HepG2 (cell line): ENCODE data around the gene EVA1A. TPM values are rescaled to one million over a fixed set of nuclear protein-coding genes. Genes with fewer than 3 reads are reported as not detected.

ENCODE experiments used
- BRD4 ChIP-seq: sonication (generic); formaldehyde crosslinking; IDR thresholded peaks from 2 replicates; pipeline ENCODE4 v1.4.0; 2020; ENCODE audit warnings: missing genetic modification reagents
- ETV6 ChIP-seq: sonication (generic); formaldehyde crosslinking; conservative IDR thresholded peaks from 2 replicates; pipeline ENCODE4 v1.4.0; 2020; ENCODE audit warnings: missing genetic modification reagents
- KLF12 ChIP-seq: sonication (generic); formaldehyde crosslinking; IDR thresholded peaks from 2 replicates; pipeline ENCODE4 v1.4.0; 2020; ENCODE audit warnings: missing genetic modification reagents, borderline replicate concordance
- MAF1 ChIP-seq: sonication (generic); formaldehyde crosslinking; IDR thresholded peaks from 2 replicates; pipeline ENCODE4 v1.5.0; 2020; ENCODE audit warnings: missing genetic modification reagents, borderline replicate concordance
- NCOR1 ChIP-seq: fragments of 200-600 bp; sonication (generic); IDR thresholded peaks from 2 replicates; pipeline ENCODE4 v1.7.0; 2017; ENCODE audit warnings: antibody characterized with exemption, low read length, borderline replicate concordance
- ONECUT2 ChIP-seq: sonication (generic); formaldehyde crosslinking; IDR thresholded peaks from 2 replicates; pipeline ENCODE4 v1.4.0; 2020; ENCODE audit warnings: missing genetic modification reagents
- PRPF4 ChIP-seq: fragments of 200-400 bp; formaldehyde crosslinking; IDR thresholded peaks from 2 replicates; pipeline ENCODE4 v1.6.1; 2016; ENCODE audit warnings: low read length, low read depth; ENCODE audit not compliant: poor library complexity, severe bottlenecking
- SMC3 ChIP-seq: IDR thresholded peaks from 2 replicates; pipeline ENCODE4 v1.6.1; 2011; ENCODE audit warnings: low read length, improper control_type of control experiment
- SP1 ChIP-seq, 2 experiments: fragments of 450-650 bp in 1 of 2; sonication (generic) in 1 of 2; formaldehyde crosslinking in 1 of 2; IDR thresholded peaks; 2 replicates each; pipeline versions ENCODE4 v1.4.0 to v1.6.1; 2016 to 2020; ENCODE audit warnings: missing genetic modification reagents in 1 of 2
- TCF12 ChIP-seq, 2 experiments: fragments of 450-650 bp in 1 of 2; sonication (generic) in 1 of 2; formaldehyde crosslinking in 1 of 2; IDR thresholded peaks; 2 replicates each; pipeline versions ENCODE4 v1.6.1 to v1.8.0; 2017 to 2022; ENCODE audit warnings: antibody characterized with exemption in 1 of 2, mild to moderate bottlenecking in 1 of 2, missing genetic modification reagents in 1 of 2, moderate library complexity in 1 of 2
- TCF7 ChIP-seq: sonication (generic); IDR thresholded peaks from 2 replicates; pipeline ENCODE4 v1.6.1; 2016; ENCODE audit warnings: antibody characterized with exemption, low read depth
- XRCC5 ChIP-seq: fragments of 200-400 bp; formaldehyde crosslinking; optimal IDR thresholded peaks from 2 replicates; pipeline ENCODE3; 2017; ENCODE audit warnings: mild to moderate bottlenecking, low read length
- ZNF563 ChIP-seq: sonication (generic); formaldehyde crosslinking; IDR thresholded peaks from 2 replicates; pipeline ENCODE4 v1.8.0; 2022; ENCODE audit warnings: mild to moderate bottlenecking, moderate library complexity, missing genetic modification reagents
- ZNF644 ChIP-seq: IDR thresholded peaks from 2 replicates; pipeline ENCODE4 v1.6.1; 2016; ENCODE audit warnings: low read depth
- ZNF839 ChIP-seq: sonication (generic); formaldehyde crosslinking; IDR thresholded peaks from 2 replicates; pipeline ENCODE4 v1.4.0; 2020; ENCODE audit warnings: missing genetic modification reagents, mild to moderate bottlenecking, borderline replicate concordance
- polyA plus RNA-seq, 8 experiments: library from polyadenylated mRNA; depleted of rRNA in 3 of 8; stranded (reverse) in 7 of 8; unstranded in 1 of 8; fragments of >200 nt; fragmentation: Illumina TruSeq in 4 of 8; extraction: Trizol in 4 of 8; gene quantifications; 2 replicates each; pipeline versions ENCODE4 v1.2.1 to v1.2.3, GENCODE V29; 2011 to 2016; ENCODE audit warnings: low read depth in 4 of 8, missing spikeins in 1 of 8, mixed read lengths in 1 of 8; ENCODE audit not compliant: insufficient read depth in 1 of 8
- total RNA-seq, 5 experiments: library from RNA; depleted of rRNA; stranded (reverse); fragments of >200 nt; fragmentation: Illumina TruSeq; extraction: Trizol; gene quantifications; 2 replicates each; pipeline ENCODE4 v1.2.3, GENCODE V29; 2016; ENCODE audit warnings: low read depth in 1 of 5
- TF ChIP-seq, protein P1 (sequence below): sonication (generic); formaldehyde crosslinking; IDR thresholded peaks from 2 replicates; pipeline ENCODE4 v1.4.0; 2020; ENCODE audit warnings: mild to moderate bottlenecking, missing genetic modification reagents
- TF ChIP-seq, protein P2 (sequence below): fragments of 450-650 bp; IDR thresholded peaks from 2 replicates; pipeline ENCODE4 v1.6.1; 2017
- TF ChIP-seq, protein P3 (sequence below): sonication (generic); formaldehyde crosslinking; IDR thresholded peaks from 2 replicates; pipeline ENCODE4 v1.5.1; 2020; ENCODE audit warnings: mild to moderate bottlenecking, missing genetic modification reagents, moderate library complexity
- TF ChIP-seq, protein P4 (sequence below): IDR thresholded peaks from 2 replicates; pipeline ENCODE4 v1.4.0; 2020; ENCODE audit warnings: mild to moderate bottlenecking, missing genetic modification reagents

The EVA1A gene
- total and polyA plus RNA-seq, 2 of the 13 experiments (the other 11 are each of a cell fraction or from before 2014, with no cell fraction given): 57.5 to 57.8 TPM

DNA sequence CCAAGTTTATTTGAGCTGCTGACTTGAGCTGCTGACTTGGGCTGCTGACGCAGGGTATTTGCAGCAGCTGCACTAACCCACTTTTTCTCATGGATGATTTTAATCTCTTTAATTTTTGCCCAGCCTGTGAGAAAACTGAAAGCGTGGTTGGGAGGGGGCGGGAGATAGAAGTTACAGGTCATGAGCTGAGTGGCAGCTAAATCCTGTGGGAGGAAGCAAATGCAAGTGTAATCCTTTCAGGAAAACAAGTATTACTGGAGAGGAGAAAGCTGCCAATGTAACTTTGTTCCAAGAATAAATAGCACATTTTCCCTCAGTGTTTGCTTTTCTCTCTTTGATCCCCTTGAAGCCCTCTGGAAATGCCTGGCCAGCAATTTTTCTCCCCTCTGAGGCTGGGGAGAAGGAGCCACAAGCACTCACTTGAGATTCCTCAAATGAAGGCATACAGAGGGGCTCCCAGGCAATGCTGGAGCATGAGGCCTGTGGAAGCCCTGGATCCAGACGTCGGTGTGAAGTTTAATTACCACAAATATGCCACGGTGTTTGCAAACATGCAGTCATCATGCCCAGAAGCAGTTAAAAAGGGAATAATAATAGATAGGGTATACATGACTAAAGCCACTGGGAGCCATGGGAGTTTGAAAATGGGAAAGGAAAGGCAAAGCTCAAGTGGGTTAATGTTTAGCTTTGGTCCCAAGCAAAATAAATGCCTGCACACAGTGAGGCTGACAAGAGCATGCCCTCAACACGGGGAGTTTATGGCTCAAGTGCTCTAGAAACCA is 10.4 kb upstream of the EVA1A start (continued):
- TF ChIP-seq ZNF839 (CRISPR knock-in tag): no peak
- TF ChIP-seq SP1 (IDR thresholded peaks at IDR 0.05): no peak
- TF ChIP-seq SP1 (CRISPR knock-in tag; IDR thresholded peaks at IDR 0.05): no peak
- no peak for TF ChIP-seq TCF12 (IDR thresholded peaks at IDR 0.05)
- peak; percentile 14; the same call in 1 of the 2 replicates for TF ChIP-seq TCF12 (CRISPR knock-in tag; IDR thresholded peaks at IDR 0.05)
- no peak for TF ChIP-seq PRPF4
- no peak for TF ChIP-seq SMC3
- TF ChIP-seq ZNF563 (CRISPR knock-in tag): 0 out of 2 replicates have a peak, but pooled peaks have one; percentile 8
- TF ChIP-seq, protein P1, sequence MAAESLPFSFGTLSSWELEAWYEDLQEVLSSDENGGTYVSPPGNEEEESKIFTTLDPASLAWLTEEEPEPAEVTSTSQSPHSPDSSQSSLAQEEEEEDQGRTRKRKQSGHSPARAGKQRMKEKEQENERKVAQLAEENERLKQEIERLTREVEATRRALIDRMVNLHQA (CRISPR knock-in tag): no peak
- peak; percentile 92 for TF ChIP-seq ZNF644 (CRISPR knock-in tag)
- TF ChIP-seq TCF7: peak; percentile 93
- TF ChIP-seq, protein P2, sequence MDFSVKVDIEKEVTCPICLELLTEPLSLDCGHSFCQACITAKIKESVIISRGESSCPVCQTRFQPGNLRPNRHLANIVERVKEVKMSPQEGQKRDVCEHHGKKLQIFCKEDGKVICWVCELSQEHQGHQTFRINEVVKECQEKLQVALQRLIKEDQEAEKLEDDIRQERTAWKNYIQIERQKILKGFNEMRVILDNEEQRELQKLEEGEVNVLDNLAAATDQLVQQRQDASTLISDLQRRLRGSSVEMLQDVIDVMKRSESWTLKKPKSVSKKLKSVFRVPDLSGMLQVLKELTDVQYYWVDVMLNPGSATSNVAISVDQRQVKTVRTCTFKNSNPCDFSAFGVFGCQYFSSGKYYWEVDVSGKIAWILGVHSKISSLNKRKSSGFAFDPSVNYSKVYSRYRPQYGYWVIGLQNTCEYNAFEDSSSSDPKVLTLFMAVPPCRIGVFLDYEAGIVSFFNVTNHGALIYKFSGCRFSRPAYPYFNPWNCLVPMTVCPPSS: no peak
- peak; percentile 84; the same call in 1 of the 2 replicates for TF ChIP-seq NCOR1
- TF ChIP-seq ETV6: peak; percentile 2; the same call in 1 of the 2 replicates
- TF ChIP-seq BRD4: no peak; the same call in 1 of the 2 replicates
- TF ChIP-seq, protein P3, sequence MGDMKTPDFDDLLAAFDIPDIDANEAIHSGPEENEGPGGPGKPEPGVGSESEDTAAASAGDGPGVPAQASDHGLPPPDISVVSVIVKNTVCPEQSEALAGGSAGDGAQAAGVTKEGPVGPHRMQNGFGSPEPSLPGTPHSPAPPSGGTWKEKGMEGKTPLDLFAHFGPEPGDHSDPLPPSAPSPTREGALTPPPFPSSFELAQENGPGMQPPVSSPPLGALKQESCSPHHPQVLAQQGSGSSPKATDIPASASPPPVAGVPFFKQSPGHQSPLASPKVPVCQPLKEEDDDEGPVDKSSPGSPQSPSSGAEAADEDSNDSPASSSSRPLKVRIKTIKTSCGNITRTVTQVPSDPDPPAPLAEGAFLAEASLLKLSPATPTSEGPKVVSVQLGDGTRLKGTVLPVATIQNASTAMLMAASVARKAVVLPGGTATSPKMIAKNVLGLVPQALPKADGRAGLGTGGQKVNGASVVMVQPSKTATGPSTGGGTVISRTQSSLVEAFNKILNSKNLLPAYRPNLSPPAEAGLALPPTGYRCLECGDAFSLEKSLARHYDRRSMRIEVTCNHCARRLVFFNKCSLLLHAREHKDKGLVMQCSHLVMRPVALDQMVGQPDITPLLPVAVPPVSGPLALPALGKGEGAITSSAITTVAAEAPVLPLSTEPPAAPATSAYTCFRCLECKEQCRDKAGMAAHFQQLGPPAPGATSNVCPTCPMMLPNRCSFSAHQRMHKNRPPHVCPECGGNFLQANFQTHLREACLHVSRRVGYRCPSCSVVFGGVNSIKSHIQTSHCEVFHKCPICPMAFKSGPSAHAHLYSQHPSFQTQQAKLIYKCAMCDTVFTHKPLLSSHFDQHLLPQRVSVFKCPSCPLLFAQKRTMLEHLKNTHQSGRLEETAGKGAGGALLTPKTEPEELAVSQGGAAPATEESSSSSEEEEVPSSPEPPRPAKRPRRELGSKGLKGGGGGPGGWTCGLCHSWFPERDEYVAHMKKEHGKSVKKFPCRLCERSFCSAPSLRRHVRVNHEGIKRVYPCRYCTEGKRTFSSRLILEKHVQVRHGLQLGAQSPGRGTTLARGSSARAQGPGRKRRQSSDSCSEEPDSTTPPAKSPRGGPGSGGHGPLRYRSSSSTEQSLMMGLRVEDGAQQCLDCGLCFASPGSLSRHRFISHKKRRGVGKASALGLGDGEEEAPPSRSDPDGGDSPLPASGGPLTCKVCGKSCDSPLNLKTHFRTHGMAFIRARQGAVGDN (CRISPR knock-in tag): peak; percentile 29; the same call in 1 of the 2 replicates
- TF ChIP-seq MAF1: peak; percentile 56; the same call in 1 of the 2 replicates
- 0 out of 2 replicates have a peak, but pooled peaks have one; percentile 53 for TF ChIP-seq KLF12
- TF ChIP-seq, protein P4, sequence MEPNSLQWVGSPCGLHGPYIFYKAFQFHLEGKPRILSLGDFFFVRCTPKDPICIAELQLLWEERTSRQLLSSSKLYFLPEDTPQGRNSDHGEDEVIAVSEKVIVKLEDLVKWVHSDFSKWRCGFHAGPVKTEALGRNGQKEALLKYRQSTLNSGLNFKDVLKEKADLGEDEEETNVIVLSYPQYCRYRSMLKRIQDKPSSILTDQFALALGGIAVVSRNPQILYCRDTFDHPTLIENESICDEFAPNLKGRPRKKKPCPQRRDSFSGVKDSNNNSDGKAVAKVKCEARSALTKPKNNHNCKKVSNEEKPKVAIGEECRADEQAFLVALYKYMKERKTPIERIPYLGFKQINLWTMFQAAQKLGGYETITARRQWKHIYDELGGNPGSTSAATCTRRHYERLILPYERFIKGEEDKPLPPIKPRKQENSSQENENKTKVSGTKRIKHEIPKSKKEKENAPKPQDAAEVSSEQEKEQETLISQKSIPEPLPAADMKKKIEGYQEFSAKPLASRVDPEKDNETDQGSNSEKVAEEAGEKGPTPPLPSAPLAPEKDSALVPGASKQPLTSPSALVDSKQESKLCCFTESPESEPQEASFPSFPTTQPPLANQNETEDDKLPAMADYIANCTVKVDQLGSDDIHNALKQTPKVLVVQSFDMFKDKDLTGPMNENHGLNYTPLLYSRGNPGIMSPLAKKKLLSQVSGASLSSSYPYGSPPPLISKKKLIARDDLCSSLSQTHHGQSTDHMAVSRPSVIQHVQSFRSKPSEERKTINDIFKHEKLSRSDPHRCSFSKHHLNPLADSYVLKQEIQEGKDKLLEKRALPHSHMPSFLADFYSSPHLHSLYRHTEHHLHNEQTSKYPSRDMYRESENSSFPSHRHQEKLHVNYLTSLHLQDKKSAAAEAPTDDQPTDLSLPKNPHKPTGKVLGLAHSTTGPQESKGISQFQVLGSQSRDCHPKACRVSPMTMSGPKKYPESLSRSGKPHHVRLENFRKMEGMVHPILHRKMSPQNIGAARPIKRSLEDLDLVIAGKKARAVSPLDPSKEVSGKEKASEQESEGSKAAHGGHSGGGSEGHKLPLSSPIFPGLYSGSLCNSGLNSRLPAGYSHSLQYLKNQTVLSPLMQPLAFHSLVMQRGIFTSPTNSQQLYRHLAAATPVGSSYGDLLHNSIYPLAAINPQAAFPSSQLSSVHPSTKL: peak; percentile 78
- TF ChIP-seq ONECUT2 (CRISPR knock-in tag): peak; percentile 54; the same call in 1 of the 2 replicates
- TF ChIP-seq XRCC5: peak; percentile 78
